Parathyroid adenoma (tissue), 2 donors: ENCODE measurements around the gene KLK11.

Source experiments
- H2AFZ ChIP-seq: fragments of 300-600 bp; sonication (generic); one replicate; pipeline ENCODE4 v1.7.0; 2017; ENCODE audit warnings: antibody characterized with exemption, mild to moderate bottlenecking
- H3K27ac ChIP-seq: fragments of 300-600 bp; sonication (generic); one replicate; pipeline ENCODE4 v1.7.0; 2017
- H3K27me3 ChIP-seq: fragments of 300-600 bp; sonication (generic); one replicate; pipeline ENCODE4 v1.7.0; 2017; ENCODE audit warnings: low read length; ENCODE audit not compliant: control insufficient read depth, insufficient read depth
- H3K36me3 ChIP-seq: fragments of 300-600 bp; sonication (generic); one replicate; pipeline ENCODE4 v1.7.0; 2017; ENCODE audit warnings: low read length; ENCODE audit not compliant: control insufficient read depth, insufficient read depth
- H3K4me1 ChIP-seq: fragments of 300-600 bp; sonication (generic); one replicate; pipeline ENCODE4 v1.7.0; 2017; ENCODE audit warnings: control low read depth
- H3K4me2 ChIP-seq: fragments of 300-600 bp; sonication (generic); one replicate; pipeline ENCODE4 v1.7.0; 2017; ENCODE audit warnings: low read length
- H3K4me3 ChIP-seq: fragments of 300-600 bp; sonication (generic); one replicate; pipeline ENCODE4 v1.7.0; 2017; ENCODE audit warnings: low read depth, low read length
- H3K79me2 ChIP-seq: fragments of 300-600 bp; sonication (generic); one replicate; pipeline ENCODE4 v1.7.0; 2017; ENCODE audit warnings: control low read depth
- H3K9ac ChIP-seq: fragments of 300-600 bp; sonication (generic); one replicate; pipeline ENCODE4 v1.7.0; 2017; ENCODE audit warnings: mild to moderate bottlenecking
- H3K9me3 ChIP-seq: fragments of 300-600 bp; sonication (generic); one replicate; pipeline ENCODE4 v1.7.0; 2017; ENCODE audit warnings: low read length; ENCODE audit not compliant: control insufficient read depth
- CTCF ChIP-seq: fragments of 300-600 bp; sonication (generic); IDR thresholded peaks from one replicate; pipeline ENCODE4 v1.7.0; 2017; ENCODE audit warnings: antibody characterized with exemption, mild to moderate bottlenecking
- donor health status: primary hyperparathyroidism.

Gene KLK11

GRCh38 chr19:51001515-51001914, 24.9 kb downstream of the KLK11 start, which contains the start of gene KLK8:
TSS of gene KLK8 (minus strand) at chr19:51001604. CDS start at chr19:51001167, 437 bp downstream.
- no peak for TF ChIP-seq CTCF
- no peaks in the 10 kb centered on the region for H3K36me3 ChIP-seq
- no peaks in the 10 kb centered on the region for H3K27me3 ChIP-seq
- H3K79me2 ChIP-seq: no peaks in the 10 kb centered on the region
- H3K4me1 ChIP-seq: no peaks in the 10 kb centered on the region
- peak within 1 kb of the TSS; percentile 22 for H2AFZ ChIP-seq
- H3K27ac ChIP-seq: no peak within 1 kb of the TSS
- H3K9me3 ChIP-seq: no peaks in the 10 kb centered on the region
- no peak within 1 kb of the TSS for H3K4me2 ChIP-seq
- no peak within 1 kb of the TSS for H3K4me3 ChIP-seq
- H3K9ac ChIP-seq: no peak within 1 kb of the TSS

- H3K4me3 ChIP-seq: no peak overlapping the region
- H3K36me3 ChIP-seq: no peaks in the 10 kb centered on the region
Measured at GRCh38 chr19:51000981-51001380, 25.4 kb downstream of the KLK11 start.

GRCh38 chr19:51000426-51000825, 26.0 kb downstream of the KLK11 start:
- Histone ChIP-seq H3K36me3 (no peaks in the 10 kb centered on the region), H3K4me2 (no peak overlapping the region), H3K4me3 (no peak overlapping the region), H3K27me3 (no peaks in the 10 kb centered on the region), H3K9me3 (no peaks in the 10 kb centered on the region), H3K27ac (no peak overlapping the region), H3K79me2 (no peaks in the 10 kb centered on the region), H3K4me1 (no peaks in the 10 kb centered on the region), H3K9ac (no peak overlapping the region), H2AFZ (no peak overlapping the region)
- TF ChIP-seq CTCF: no peak

More at GRCh38 chr19:51000981-51001380, 25.4 kb downstream of the KLK11 start:
- no peaks in the 10 kb centered on the region for H3K9me3 ChIP-seq
- no peak overlapping the region for H3K4me2 ChIP-seq
- H3K27me3 ChIP-seq: no peaks in the 10 kb centered on the region
- no peak for TF ChIP-seq CTCF
- peak overlapping the region; percentile 22 for H2AFZ ChIP-seq
- H3K79me2 ChIP-seq: no peaks in the 10 kb centered on the region
- H3K9ac ChIP-seq: no peak overlapping the region
- no peak overlapping the region for H3K27ac ChIP-seq
- no peaks in the 10 kb centered on the region for H3K4me1 ChIP-seq

- Histone ChIP-seq H3K4me2 (no peak overlapping the region), H3K27ac (no peak overlapping the region), H2AFZ (no peak overlapping the region), H3K9ac (no peak overlapping the region), H3K9me3 (no peaks in the 10 kb centered on the region), H3K27me3 (no peaks in the 10 kb centered on the region), H3K36me3 (no peaks in the 10 kb centered on the region), H3K4me1 (no peaks in the 10 kb centered on the region), H3K4me3 (no peak overlapping the region), H3K79me2 (no peaks in the 10 kb centered on the region)
- TF ChIP-seq CTCF: no peak
Measured at GRCh38 chr19:50998686-50999085, 27.7 kb downstream of the KLK11 start.

GRCh38 chr19:50998061-50998460, 28.4 kb downstream of the KLK11 start:
- no peaks in the 10 kb centered on the region for H3K27me3 ChIP-seq
- H3K27ac ChIP-seq: no peak overlapping the region

More at GRCh38 chr19:50998061-50998460, 28.4 kb downstream of the KLK11 start:
- Histone ChIP-seq H3K4me3 (no peak overlapping the region), H3K4me1 (no peaks in the 10 kb centered on the region), H3K9ac (no peak overlapping the region), H2AFZ (no peak overlapping the region), H3K4me2 (no peak overlapping the region), H3K36me3 (no peaks in the 10 kb centered on the region), H3K9me3 (no peaks in the 10 kb centered on the region), H3K79me2 (no peaks in the 10 kb centered on the region)
- no peak for TF ChIP-seq CTCF
